ENCODE measurements around the gene EBF4.
"Not testable (repeated sequence)": the region's sequence is repeated elsewhere in the genome, so short reads cannot be mapped to it uniquely, and the experiment has no call there.

The EBF4 gene

GRCh38 chr20:2760297-2760951 lies 67.8 kb downstream of the EBF4 start:
- no peaks in the 10 kb centered on the region for H3K36me3 Mint-ChIP-seq (ENCODE audit: low read depth)
- H3K4me3 Mint-ChIP-seq: no peak overlapping the region
- DNase-seq: no peak
- peaks cover 4% of the 10 kb centered on the region for H3K4me1 Mint-ChIP-seq (ENCODE audit: low read depth)
- H3K27me3 Mint-ChIP-seq: peaks cover 18% of the 10 kb centered on the region
- H3K27ac Mint-ChIP-seq: no peak overlapping the region
- no peaks in the 10 kb centered on the region for H3K9me3 Mint-ChIP-seq

- DNase-seq: no peak
- H3K27me3 Mint-ChIP-seq: peaks cover 18% of the 10 kb centered on the region
- H3K36me3 Mint-ChIP-seq (ENCODE audit: low read depth): no peaks in the 10 kb centered on the region
- no peak overlapping the region for H3K27ac Mint-ChIP-seq
- H3K4me1 Mint-ChIP-seq (ENCODE audit: low read depth): peaks cover 4% of the 10 kb centered on the region
- H3K9me3 Mint-ChIP-seq: no peaks in the 10 kb centered on the region
- H3K4me3 Mint-ChIP-seq: no peak overlapping the region
These were observed 68.3 kb downstream of the EBF4 start for GRCh38 chr20:2760952-2761305.

- H3K4me1 Mint-ChIP-seq (ENCODE audit: low read depth): no peaks in the 10 kb centered on the region
- no peak for DNase-seq
- H3K36me3 Mint-ChIP-seq (ENCODE audit: low read depth): no peaks in the 10 kb centered on the region
- no peaks in the 10 kb centered on the region for H3K9me3 Mint-ChIP-seq
- H3K27ac Mint-ChIP-seq: no peak overlapping the region
- H3K27me3 Mint-ChIP-seq: peaks cover 18% of the 10 kb centered on the region
- no peak overlapping the region for H3K4me3 Mint-ChIP-seq
These were observed 69.3 kb downstream of the EBF4 start for GRCh38 chr20:2761885-2762284.

GRCh38 chr20:2762578-2763131 lies 70.1 kb downstream of the EBF4 start:
- DNase-seq: no peak
- no peaks in the 10 kb centered on the region for H3K36me3 Mint-ChIP-seq (ENCODE audit: low read depth)
- H3K4me1 Mint-ChIP-seq (ENCODE audit: low read depth): no peaks in the 10 kb centered on the region
- H3K27ac Mint-ChIP-seq: no peak overlapping the region
- H3K4me3 Mint-ChIP-seq: no peak overlapping the region
- H3K27me3 Mint-ChIP-seq: peaks cover 17% of the 10 kb centered on the region
- no peaks in the 10 kb centered on the region for H3K9me3 Mint-ChIP-seq

GRCh38 chr20:2763186-2763585 lies 70.6 kb downstream of the EBF4 start:
- Mint-ChIP-seq H3K27me3 (peaks cover 17% of the 10 kb centered on the region), H3K4me1 (ENCODE audit: low read depth) (no peaks in the 10 kb centered on the region), H3K27ac (no peak overlapping the region), H3K36me3 (ENCODE audit: low read depth) (no peaks in the 10 kb centered on the region), H3K9me3 (no peaks in the 10 kb centered on the region), H3K4me3 (no peak overlapping the region)
- DNase-seq: no peak

GRCh38 chr20:2767768-2768631 lies 75.4 kb downstream of the EBF4 start:
- no peak for DNase-seq
- H3K27ac Mint-ChIP-seq: no peak overlapping the region

GRCh38 chr20:2768632-2769015 lies 76.0 kb downstream of the EBF4 start:
- no peak for DNase-seq
- Mint-ChIP-seq H3K36me3 (ENCODE audit: low read depth) (no peaks in the 10 kb centered on the region), H3K4me1 (ENCODE audit: low read depth) (peaks cover 7% of the 10 kb centered on the region), H3K27ac (no peak overlapping the region), H3K4me3 (no peak overlapping the region), H3K27me3 (peaks cover 17% of the 10 kb centered on the region), H3K9me3 (no peaks in the 10 kb centered on the region)

More at GRCh38 chr20:2767768-2768631, 75.4 kb downstream of the EBF4 start:
- H3K9me3 Mint-ChIP-seq: no peaks in the 10 kb centered on the region
- no peaks in the 10 kb centered on the region for H3K36me3 Mint-ChIP-seq (ENCODE audit: low read depth)
- H3K4me1 Mint-ChIP-seq (ENCODE audit: low read depth): peaks cover 7% of the 10 kb centered on the region
- no peak overlapping the region for H3K4me3 Mint-ChIP-seq
- peaks cover 22% of the 10 kb centered on the region for H3K27me3 Mint-ChIP-seq

GRCh38 chr20:2770091-2770490 lies 77.5 kb downstream of the EBF4 start:
- H3K4me1 Mint-ChIP-seq (ENCODE audit: low read depth); H3K4me3 Mint-ChIP-seq; DNase-seq; H3K36me3 Mint-ChIP-seq (ENCODE audit: low read depth); H3K27ac Mint-ChIP-seq; H3K9me3 Mint-ChIP-seq: not testable (repeated sequence)
- peaks cover 18% of the 10 kb centered on the region for H3K27me3 Mint-ChIP-seq

GRCh38 chr20:2771631-2772080 lies 79.1 kb downstream of the EBF4 start:
- Mint-ChIP-seq H3K36me3 (ENCODE audit: low read depth) (no peaks in the 10 kb centered on the region), H3K9me3 (no peaks in the 10 kb centered on the region), H3K27ac (no peak overlapping the region), H3K27me3 (peaks cover 21% of the 10 kb centered on the region), H3K4me1 (ENCODE audit: low read depth) (peaks cover 7% of the 10 kb centered on the region), H3K4me3 (no peak overlapping the region)
- DNase-seq: no peak

- H3K9me3 Mint-ChIP-seq: no peaks in the 10 kb centered on the region
- H3K27ac Mint-ChIP-seq: no peak overlapping the region
- no peaks in the 10 kb centered on the region for H3K36me3 Mint-ChIP-seq (ENCODE audit: low read depth)
- no peak for DNase-seq
- no peak overlapping the region for H3K4me3 Mint-ChIP-seq
- H3K4me1 Mint-ChIP-seq (ENCODE audit: low read depth): peaks cover 7% of the 10 kb centered on the region
- H3K27me3 Mint-ChIP-seq: peaks cover 15% of the 10 kb centered on the region
These were observed 81.2 kb downstream of the EBF4 start for GRCh38 chr20:2773812-2774211.

GRCh38 chr20:2775139-2775538 lies 82.6 kb downstream of the EBF4 start:
- no peak overlapping the region for H3K4me3 Mint-ChIP-seq
- H3K36me3 Mint-ChIP-seq (ENCODE audit: low read depth): no peaks in the 10 kb centered on the region
- no peak overlapping the region for H3K27ac Mint-ChIP-seq
- peaks cover 7% of the 10 kb centered on the region for H3K4me1 Mint-ChIP-seq (ENCODE audit: low read depth)
- H3K9me3 Mint-ChIP-seq: no peaks in the 10 kb centered on the region
- no peak for DNase-seq
- H3K27me3 Mint-ChIP-seq: peaks cover 9% of the 10 kb centered on the region

- H3K4me3 Mint-ChIP-seq: no peak overlapping the region
These were observed 86.2 kb downstream of the EBF4 start for GRCh38 chr20:2778602-2779321.

GRCh38 chr20:2780948-2781347 lies 88.4 kb downstream of the EBF4 start:
- H3K9me3 Mint-ChIP-seq: no peaks in the 10 kb centered on the region

More at GRCh38 chr20:2778602-2779321, 86.2 kb downstream of the EBF4 start:
- peaks cover 22% of the 10 kb centered on the region for H3K27me3 Mint-ChIP-seq
- no peaks in the 10 kb centered on the region for H3K36me3 Mint-ChIP-seq (ENCODE audit: low read depth)
- DNase-seq: no peak
- no peaks in the 10 kb centered on the region for H3K9me3 Mint-ChIP-seq
- H3K4me1 Mint-ChIP-seq (ENCODE audit: low read depth): peaks cover 5% of the 10 kb centered on the region
- H3K27ac Mint-ChIP-seq: no peak overlapping the region

GRCh38 chr20:2783908-2784566 lies 91.5 kb downstream of the EBF4 start:
- Mint-ChIP-seq H3K27ac (no peak overlapping the region), H3K27me3 (peaks cover 12% of the 10 kb centered on the region), H3K4me3 (no peak overlapping the region), H3K4me1 (ENCODE audit: low read depth) (peaks cover 10% of the 10 kb centered on the region), H3K9me3 (no peaks in the 10 kb centered on the region), H3K36me3 (ENCODE audit: low read depth) (no peaks in the 10 kb centered on the region)
- no peak for DNase-seq

More at GRCh38 chr20:2780948-2781347, 88.4 kb downstream of the EBF4 start:
- no peaks in the 10 kb centered on the region for H3K36me3 Mint-ChIP-seq (ENCODE audit: low read depth)
- H3K4me3 Mint-ChIP-seq: no peak overlapping the region
- H3K27me3 Mint-ChIP-seq: peaks cover 16% of the 10 kb centered on the region
- peaks cover 10% of the 10 kb centered on the region for H3K4me1 Mint-ChIP-seq (ENCODE audit: low read depth)
- H3K27ac Mint-ChIP-seq: no peak overlapping the region
- DNase-seq: no peak
